Thyroid gland (tissue), 4 donors: ENCODE data around the gene GREB1.

ENCODE experiments used
- CTCF ChIP-seq, 6 experiments: fragments of 200-600 bp in 3 of 6; fragments of 450-650 bp in 3 of 6; sonication (generic) in 3 of 6; IDR thresholded peaks; one replicate each; pipeline ENCODE4 v1.5.1; 2016 to 2019; ENCODE audit warnings: antibody characterized with exemption in 6 of 6, mild to moderate bottlenecking in 2 of 6, inconsistent platforms in 1 of 6, moderate library complexity in 1 of 6
- POLR2A ChIP-seq, 2 donors: fragments of 450-650 bp; IDR thresholded peaks; one replicate each; pipeline ENCODE4 v1.6.1; 2017; ENCODE audit warnings: antibody characterized with exemption in 2 of 2, mild to moderate bottlenecking in 2 of 2, moderate library complexity in 1 of 2

- no peak for TF ChIP-seq CTCF (IDR thresholded peaks at IDR 0.05)
- TF ChIP-seq POLR2A (IDR thresholded peaks at IDR 0.05) = no peak
Measured at GRCh38 chr2:11512431-11512830, 21.4 kb upstream of the GREB1 start.
